ENCODE measurements around the gene SRGAP1.

- no peak for TF ChIP-seq CTCF (IDR thresholded peaks at IDR 0.05)
- TF ChIP-seq EP300 (IDR thresholded peaks at IDR 0.05), result no peak
- TF ChIP-seq POLR2A (IDR thresholded peaks at IDR 0.05), result no peak
Observed at GRCh38 chr12:64193931-64194330, 349.4 kb downstream of the SRGAP1 start.
